HCT116 (cell line): ENCODE measurements around the gene FOXN1. TPM values are rescaled to one million over a fixed set of nuclear protein-coding genes. Genes with fewer than 3 reads are reported as not detected.

Source experiments
- ATAC-seq: fragments of 200-7000 bp; cut with Tn5 transposase; 2 replicates; pipeline ENCODE4 v1.9.1; 2020; ENCODE audit warnings: mild to moderate bottlenecking, moderate library complexity
- BruUV-seq: library from RNA; stranded (reverse); fragments of 400-500 nt; replicated peaks from 2 replicates; lab custom pipeline; 2021; lab: Mats Ljungman, UMichigan
- CTCF ChIA-PET: fragments of 300-600 bp; sonication (Branson Sonifier 250); formaldehyde crosslinking; loops from one replicate; lab custom pipeline; 2021; ENCODE audit warnings: antibody characterized with exemption; lab: Charles Lee
- POLR2A ChIA-PET: fragments of 300-600, 350-600 bp; sonication (Branson Sonifier 250); formaldehyde crosslinking; loops from one replicate; lab custom pipeline; 2021; ENCODE audit warnings: antibody characterized with exemption; lab: Charles Lee
- RAD21 ChIA-PET, 2 experiments: fragments of 300-600 bp; sonication (Branson Sonifier 250); formaldehyde crosslinking; loops; one replicate each; lab custom pipeline; 2023; ENCODE audit warnings: low total read pairs in 2 of 2; ENCODE audit not compliant: uncharacterized antibody in 2 of 2, unreplicated experiment in 2 of 2, low non-redundant PET in 1 of 2; lab: Charles Lee
- DNase-seq: peaks from one replicate; pipeline ENCODE4 v3.0.0-alpha.2; 2010; ENCODE audit warnings: low read depth, low spot score
- H2AFZ ChIP-seq: fragments of 200-600 bp; shearing (Covaris generic), sonication (generic); 2 replicates; pipeline ENCODE4 v1.6.1; 2017; ENCODE audit warnings: low read depth, mixed run types, mixed read lengths, antibody characterized with exemption, low read length; ENCODE audit not compliant: poor library complexity, severe bottlenecking
- H3K27ac ChIP-seq: 2 replicates; pipeline ENCODE4 v1.5.1; 2012; ENCODE audit warnings: low read depth, low read length
- H3K27me3 ChIP-seq: fragments of 200-600 bp; sonication (generic); 2 replicates; pipeline ENCODE4 v1.6.1; 2016; ENCODE audit warnings: mixed run types, low read length, mixed read lengths; ENCODE audit not compliant: insufficient read depth
- H3K36me3 ChIP-seq, 2 experiments: fragments of 200-500 bp in 1 of 2; fragments of 200-600 bp in 1 of 2; sonication (Bioruptor generic) in 1 of 2; sonication (generic) in 1 of 2; 2 replicates each; pipeline versions ENCODE4 v1.5.1 to v1.6.1; 2014 to 2016; ENCODE audit warnings: low read length in 2 of 2, inconsistent platforms in 1 of 2, mixed read lengths in 1 of 2, mixed run types in 1 of 2; ENCODE audit not compliant: insufficient read depth in 2 of 2, control insufficient read depth in 1 of 2
- H3K4me1 ChIP-seq, 2 experiments: fragments of 200-600 bp in 1 of 2; sonication (generic) in 1 of 2; 2 replicates each; pipeline versions ENCODE4 v1.5.1 to v1.6.1; 2012 to 2017; ENCODE audit warnings: low read length in 2 of 2, inconsistent platforms in 1 of 2, mild to moderate bottlenecking in 1 of 2, mixed read lengths in 1 of 2, mixed run types in 1 of 2, moderate library complexity in 1 of 2; ENCODE audit not compliant: insufficient read depth in 2 of 2, control insufficient read depth in 1 of 2
- H3K4me2 ChIP-seq: fragments of 200-600 bp; sonication (generic); 2 replicates; pipeline ENCODE4 v1.6.1; 2017; ENCODE audit warnings: mixed run types, low read length, mixed read lengths
- H3K4me3 ChIP-seq, 2 experiments: fragments of 200-600 bp in 1 of 2; sonication (generic) in 1 of 2; replicated peaks in 1 of 2; 2 replicates each; pipeline ENCODE4 v1.5.1; 2011 to 2016; ENCODE audit warnings: low read length in 2 of 2, control low read depth in 1 of 2, low read depth in 1 of 2, mild to moderate bottlenecking in 1 of 2, mixed read lengths in 1 of 2, mixed run types in 1 of 2
- H3K79me2 ChIP-seq: fragments of 200-600 bp; sonication (generic); 2 replicates; pipeline ENCODE4 v1.6.1; 2017; ENCODE audit warnings: mild to moderate bottlenecking, mixed run types, low read length, moderate library complexity, mixed read lengths; ENCODE audit not compliant: insufficient read depth
- H3K9ac ChIP-seq: fragments of 200-600 bp; sonication (generic); 2 replicates; pipeline ENCODE4 v1.6.1; 2016; ENCODE audit warnings: low read length, mixed read lengths
- H3K9me2 ChIP-seq: fragments of 200-600 bp; sonication (generic), shearing (Covaris generic); 2 replicates; pipeline ENCODE4 v1.6.1; 2017; ENCODE audit warnings: mixed run types, mild to moderate bottlenecking, moderate library complexity; ENCODE audit not compliant: insufficient read depth
- H3K9me3 ChIP-seq, 2 experiments: fragments of 200-500 bp in 1 of 2; fragments of 200-600 bp in 1 of 2; sonication (Bioruptor generic) in 1 of 2; sonication (generic) in 1 of 2; 2 replicates each; pipeline ENCODE4 v1.6.1; 2014 to 2017; ENCODE audit warnings: low read length in 2 of 2, mixed read lengths in 2 of 2, inconsistent platforms in 1 of 2, low read depth in 1 of 2, mild to moderate bottlenecking in 1 of 2, mixed run types in 1 of 2, moderate library complexity in 1 of 2; ENCODE audit not compliant: control insufficient read depth in 1 of 2, insufficient read depth in 1 of 2
- H4K20me1 ChIP-seq: fragments of 200-600 bp; sonication (generic), shearing (Covaris generic); 2 replicates; pipeline ENCODE4 v1.6.1; 2017; ENCODE audit warnings: mixed run types, mild to moderate bottlenecking, moderate library complexity; ENCODE audit not compliant: insufficient read depth
- CTCF ChIP-seq, 3 experiments: fragments of 200-600 bp in 1 of 3; sonication (generic) in 1 of 3; IDR thresholded peaks in 2 of 3; conservative IDR thresholded peaks in 1 of 3; 2 replicates each; pipeline ENCODE4 v1.5.1; 2012 to 2017; ENCODE audit warnings: low read depth in 2 of 3, low read length in 2 of 3, antibody characterized with exemption in 1 of 3, borderline replicate concordance in 1 of 3, control low read depth in 1 of 3, mild to moderate bottlenecking in 1 of 3, mixed read lengths in 1 of 3, mixed run types in 1 of 3, moderate library complexity in 1 of 3; ENCODE audit not compliant: insufficient read depth in 1 of 3
- JUND ChIP-seq: IDR thresholded peaks from 2 replicates; pipeline ENCODE4 v1.6.1; 2012
- REST ChIP-seq: IDR thresholded peaks from 2 replicates; pipeline ENCODE4 v1.6.1; 2012; ENCODE audit warnings: low read depth
- SIN3A ChIP-seq: IDR thresholded peaks from 2 replicates; pipeline ENCODE4 v1.6.1; 2012; ENCODE audit warnings: low read depth
- YY1 ChIP-seq: IDR thresholded peaks from 2 replicates; pipeline ENCODE4 v1.6.1; 2011; ENCODE audit warnings: low read length, low read depth, moderate library complexity, mild to moderate bottlenecking; ENCODE audit not compliant: insufficient replicate concordance; ENCODE audit errors: extremely low read depth
- ZBTB33 ChIP-seq: IDR thresholded peaks from 2 replicates; pipeline ENCODE4 v1.6.1; 2011; ENCODE audit warnings: mild to moderate bottlenecking, low read length, moderate library complexity; ENCODE audit not compliant: insufficient replicate concordance; ENCODE audit errors: extremely low read depth
- ZFX ChIP-seq: fragments of 450-650 bp; IDR thresholded peaks from 2 replicates; pipeline ENCODE4 v1.6.1; 2017
- ZNF274 ChIP-seq: fragments of 200-500 bp; sonication (Bioruptor generic); IDR thresholded peaks from 2 replicates; pipeline ENCODE4 v1.6.1; 2014; ENCODE audit warnings: mild to moderate bottlenecking, low read depth, low read length, inconsistent platforms
- intact Hi-C: fragments of 100-400 bp; cut with micrococcal nuclease; formaldehyde crosslinking; loops from 2 replicates; pipeline ENCODE4 v1.10.0; 2022
- total RNA-seq: library from RNA; stranded (reverse); gene quantifications from one replicate; pipeline ENCODE4 v1.2.1, GENCODE V29; 2021; ENCODE audit not compliant: unreplicated experiment

Gene FOXN1
- total RNA-seq, 1 experiment from 2014 or later: not detected

GRCh38 chr17:28466521-28467048, 39.6 kb upstream of the FOXN1 start:
- Histone ChIP-seq H3K27me3 (peaks cover 42% of the 10 kb centered on the region), H3K27ac (no peak overlapping the region), H3K4me3 (no peak overlapping the region), H3K9ac (no peak overlapping the region), H3K4me2 (no peak overlapping the region), H4K20me1 (no peaks in the 10 kb centered on the region), H3K36me3 (no peaks in the 10 kb centered on the region)
- RAD21 ChIA-PET: no interaction called here
- CTCF ChIA-PET: no interaction called here
- no peak for ATAC-seq
- intact Hi-C loops: no loop called here
- DNase-seq: no peak
- POLR2A ChIA-PET: no interaction called here
- TF ChIP-seq ZFX (no peak), SIN3A (no peak), JUND (no peak), REST (no peak), CTCF (IDR thresholded peaks at IDR 0.05 in 2 of 3, conservative IDR thresholded peaks at IDR 0.05 in 1 of 3; ENCODE audit: borderline replicate concordance in 1 of 3, insufficient read depth in 1 of 3, low read depth in 2 of 3, low read length in 2 of 3) (no peak), ZBTB33 (no peak), YY1 (no peak), ZNF274 (no peak)
- TF ChIP-seq, all 23 proteins: peak for 0
- Histone ChIP-seq H3K9me3 (no peaks in the 10 kb centered on the region), H2AFZ (no peak overlapping the region), H3K4me1 (no peaks in the 10 kb centered on the region), H3K79me2 (no peaks in the 10 kb centered on the region), H3K9me2 (no peaks in the 10 kb centered on the region)
- BruUV-seq: no TSS peak
